HCT116 (cell line): Measurements from ENCODE around the gene BRD9. TPM values are rescaled to one million over a fixed set of nuclear protein-coding genes. Genes with fewer than 3 reads are reported as not detected.

ENCODE experiments used
- ATAC-seq: fragments of 200-7000 bp; cut with Tn5 transposase; 2 replicates; pipeline ENCODE4 v1.9.1; 2020; ENCODE audit warnings: mild to moderate bottlenecking, moderate library complexity
- BruUV-seq: library from RNA; stranded (reverse); fragments of 400-500 nt; replicated peaks from 2 replicates; lab custom pipeline; 2021; lab: Mats Ljungman, UMichigan
- CTCF ChIA-PET: fragments of 300-600 bp; sonication (Branson Sonifier 250); formaldehyde crosslinking; loops from one replicate; lab custom pipeline; 2021; ENCODE audit warnings: antibody characterized with exemption; lab: Charles Lee
- POLR2A ChIA-PET: fragments of 300-600, 350-600 bp; sonication (Branson Sonifier 250); formaldehyde crosslinking; loops from one replicate; lab custom pipeline; 2021; ENCODE audit warnings: antibody characterized with exemption; lab: Charles Lee
- RAD21 ChIA-PET, 2 experiments: fragments of 300-600 bp; sonication (Branson Sonifier 250); formaldehyde crosslinking; loops; one replicate each; lab custom pipeline; 2023; ENCODE audit warnings: low total read pairs in 2 of 2; ENCODE audit not compliant: uncharacterized antibody in 2 of 2, unreplicated experiment in 2 of 2, low non-redundant PET in 1 of 2; lab: Charles Lee
- DNase-seq: peaks from one replicate; pipeline ENCODE4 v3.0.0-alpha.2; 2010; ENCODE audit warnings: low read depth, low spot score
- H2AFZ ChIP-seq: fragments of 200-600 bp; shearing (Covaris generic), sonication (generic); 2 replicates; pipeline ENCODE4 v1.6.1; 2017; ENCODE audit warnings: low read depth, mixed run types, mixed read lengths, antibody characterized with exemption, low read length; ENCODE audit not compliant: poor library complexity, severe bottlenecking
- H3K27ac ChIP-seq: 2 replicates; pipeline ENCODE4 v1.5.1; 2012; ENCODE audit warnings: low read depth, low read length
- H3K27me3 ChIP-seq: fragments of 200-600 bp; sonication (generic); 2 replicates; pipeline ENCODE4 v1.6.1; 2016; ENCODE audit warnings: mixed run types, low read length, mixed read lengths; ENCODE audit not compliant: insufficient read depth
- H3K36me3 ChIP-seq, 2 experiments: fragments of 200-500 bp in 1 of 2; fragments of 200-600 bp in 1 of 2; sonication (Bioruptor generic) in 1 of 2; sonication (generic) in 1 of 2; 2 replicates each; pipeline versions ENCODE4 v1.5.1 to v1.6.1; 2014 to 2016; ENCODE audit warnings: low read length in 2 of 2, inconsistent platforms in 1 of 2, mixed read lengths in 1 of 2, mixed run types in 1 of 2; ENCODE audit not compliant: insufficient read depth in 2 of 2, control insufficient read depth in 1 of 2
- H3K4me1 ChIP-seq, 2 experiments: fragments of 200-600 bp in 1 of 2; sonication (generic) in 1 of 2; 2 replicates each; pipeline versions ENCODE4 v1.5.1 to v1.6.1; 2012 to 2017; ENCODE audit warnings: low read length in 2 of 2, inconsistent platforms in 1 of 2, mild to moderate bottlenecking in 1 of 2, mixed read lengths in 1 of 2, mixed run types in 1 of 2, moderate library complexity in 1 of 2; ENCODE audit not compliant: insufficient read depth in 2 of 2, control insufficient read depth in 1 of 2
- H3K4me2 ChIP-seq: fragments of 200-600 bp; sonication (generic); 2 replicates; pipeline ENCODE4 v1.6.1; 2017; ENCODE audit warnings: mixed run types, low read length, mixed read lengths
- H3K4me3 ChIP-seq, 2 experiments: fragments of 200-600 bp in 1 of 2; sonication (generic) in 1 of 2; replicated peaks in 1 of 2; 2 replicates each; pipeline ENCODE4 v1.5.1; 2011 to 2016; ENCODE audit warnings: low read length in 2 of 2, control low read depth in 1 of 2, low read depth in 1 of 2, mild to moderate bottlenecking in 1 of 2, mixed read lengths in 1 of 2, mixed run types in 1 of 2
- H3K79me2 ChIP-seq: fragments of 200-600 bp; sonication (generic); 2 replicates; pipeline ENCODE4 v1.6.1; 2017; ENCODE audit warnings: mild to moderate bottlenecking, mixed run types, low read length, moderate library complexity, mixed read lengths; ENCODE audit not compliant: insufficient read depth
- H3K9ac ChIP-seq: fragments of 200-600 bp; sonication (generic); 2 replicates; pipeline ENCODE4 v1.6.1; 2016; ENCODE audit warnings: low read length, mixed read lengths
- H3K9me2 ChIP-seq: fragments of 200-600 bp; sonication (generic), shearing (Covaris generic); 2 replicates; pipeline ENCODE4 v1.6.1; 2017; ENCODE audit warnings: mixed run types, mild to moderate bottlenecking, moderate library complexity; ENCODE audit not compliant: insufficient read depth
- H3K9me3 ChIP-seq, 2 experiments: fragments of 200-500 bp in 1 of 2; fragments of 200-600 bp in 1 of 2; sonication (Bioruptor generic) in 1 of 2; sonication (generic) in 1 of 2; 2 replicates each; pipeline ENCODE4 v1.6.1; 2014 to 2017; ENCODE audit warnings: low read length in 2 of 2, mixed read lengths in 2 of 2, inconsistent platforms in 1 of 2, low read depth in 1 of 2, mild to moderate bottlenecking in 1 of 2, mixed run types in 1 of 2, moderate library complexity in 1 of 2; ENCODE audit not compliant: control insufficient read depth in 1 of 2, insufficient read depth in 1 of 2
- H4K20me1 ChIP-seq: fragments of 200-600 bp; sonication (generic), shearing (Covaris generic); 2 replicates; pipeline ENCODE4 v1.6.1; 2017; ENCODE audit warnings: mixed run types, mild to moderate bottlenecking, moderate library complexity; ENCODE audit not compliant: insufficient read depth
- ATF3 ChIP-seq: IDR thresholded peaks from 2 replicates; pipeline ENCODE4 v1.6.1; 2012
- CBX3 ChIP-seq: IDR thresholded peaks from 2 replicates; pipeline ENCODE4 v1.6.1; 2012; ENCODE audit warnings: low read depth
- CTCF ChIP-seq, 3 experiments: fragments of 200-600 bp in 1 of 3; sonication (generic) in 1 of 3; IDR thresholded peaks in 2 of 3; conservative IDR thresholded peaks in 1 of 3; 2 replicates each; pipeline ENCODE4 v1.5.1; 2012 to 2017; ENCODE audit warnings: low read depth in 2 of 3, low read length in 2 of 3, antibody characterized with exemption in 1 of 3, borderline replicate concordance in 1 of 3, control low read depth in 1 of 3, mild to moderate bottlenecking in 1 of 3, mixed read lengths in 1 of 3, mixed run types in 1 of 3, moderate library complexity in 1 of 3; ENCODE audit not compliant: insufficient read depth in 1 of 3
- ELF1 ChIP-seq: IDR thresholded peaks from 2 replicates; pipeline ENCODE4 v1.6.1; 2012; ENCODE audit warnings: low read depth, borderline replicate concordance
- EZH2 ChIP-seq: fragments of 200-600 bp; sonication (generic); IDR thresholded peaks from 2 replicates; pipeline ENCODE4 v1.6.1; 2017; ENCODE audit warnings: antibody characterized with exemption, mixed run types
- EZH2phosphoT487 ChIP-seq: fragments of 200-600 bp; IDR thresholded peaks from 2 replicates; pipeline ENCODE4 v1.6.1; 2018; ENCODE audit warnings: antibody characterized with exemption, borderline replicate concordance
- FOSL1 ChIP-seq: IDR thresholded peaks from 2 replicates; pipeline ENCODE4 v1.6.1; 2012; ENCODE audit warnings: low read depth
- POLR2A ChIP-seq: IDR thresholded peaks from 2 replicates; pipeline ENCODE4 v1.7.0; 2011; ENCODE audit warnings: borderline replicate concordance; ENCODE audit not compliant: insufficient read depth, insufficient read length; ENCODE audit errors: extremely low read depth
- POLR2AphosphoS5 ChIP-seq: IDR thresholded peaks from 2 replicates; pipeline ENCODE4 v1.6.1; 2011; ENCODE audit warnings: mild to moderate bottlenecking, low read depth, low read length, moderate library complexity
- REST ChIP-seq: IDR thresholded peaks from 2 replicates; pipeline ENCODE4 v1.6.1; 2012; ENCODE audit warnings: low read depth
- SIN3A ChIP-seq: IDR thresholded peaks from 2 replicates; pipeline ENCODE4 v1.6.1; 2012; ENCODE audit warnings: low read depth
- SRF ChIP-seq: IDR thresholded peaks from 2 replicates; pipeline ENCODE4 v1.6.1; 2012; ENCODE audit warnings: low read depth
- ZBTB33 ChIP-seq: IDR thresholded peaks from 2 replicates; pipeline ENCODE4 v1.6.1; 2011; ENCODE audit warnings: mild to moderate bottlenecking, low read length, moderate library complexity; ENCODE audit not compliant: insufficient replicate concordance; ENCODE audit errors: extremely low read depth
- ZFX ChIP-seq: fragments of 450-650 bp; IDR thresholded peaks from 2 replicates; pipeline ENCODE4 v1.6.1; 2017
- intact Hi-C: fragments of 100-400 bp; cut with micrococcal nuclease; formaldehyde crosslinking; loops from 2 replicates; pipeline ENCODE4 v1.10.0; 2022
- total RNA-seq: library from RNA; stranded (reverse); gene quantifications from one replicate; pipeline ENCODE4 v1.2.1, GENCODE V29; 2021; ENCODE audit not compliant: unreplicated experiment

Gene BRD9
- total RNA-seq, 1 experiment from 2014 or later, result 54.6 TPM

GRCh38 chr5:936149-937144, 43.8 kb upstream of the BRD9 start:
- no peak overlapping the region for H3K27ac ChIP-seq
- H3K79me2 ChIP-seq, result no peaks in the 10 kb centered on the region
- TF ChIP-seq SRF (no peak), ZBTB33 (no peak), FOSL1 (no peak), POLR2AphosphoS5 (no peak), ZFX (no peak), CTCF (IDR thresholded peaks at IDR 0.05 in 2 of 3, conservative IDR thresholded peaks at IDR 0.05 in 1 of 3; ENCODE audit: borderline replicate concordance in 1 of 3, insufficient read depth in 1 of 3, low read depth in 2 of 3, low read length in 2 of 3) (no peak), REST (no peak), CBX3 (no peak), ELF1 (no peak), SIN3A (no peak), POLR2A (no peak), EZH2 (no peak), EZH2phosphoT487 (no peak), ATF3 (no peak)
- CTCF ChIA-PET, result no interaction called here
- intact Hi-C loops, result no loop called here
- H2AFZ ChIP-seq, result no peak overlapping the region
- H3K36me3 ChIP-seq, result no peaks in the 10 kb centered on the region
- no peaks in the 10 kb centered on the region for H3K9me3 ChIP-seq
- peaks cover 15% of the 10 kb centered on the region; the same call in 1 of the 2 replicates for H3K27me3 ChIP-seq
- DNase-seq (no peak), ATAC-seq (no peak)
- RAD21 ChIA-PET, result no interaction called here
- no peak overlapping the region for H3K9ac ChIP-seq
- no peak overlapping the region for H3K4me2 ChIP-seq
- no peak overlapping the region for H3K4me3 ChIP-seq
- no peaks in the 10 kb centered on the region for H4K20me1 ChIP-seq
- no TSS peak for BruUV-seq
- POLR2A ChIA-PET, result no interaction called here
- H3K9me2 ChIP-seq, result no peaks in the 10 kb centered on the region
- no peaks in the 10 kb centered on the region for H3K4me1 ChIP-seq
